ENCODE data around the gene TRIM49C.
"Not testable (repeated sequence)": the region's sequence is repeated elsewhere in the genome, so short reads cannot be mapped to it uniquely, and the experiment has no call there.

TRIM49C gene, protein sequence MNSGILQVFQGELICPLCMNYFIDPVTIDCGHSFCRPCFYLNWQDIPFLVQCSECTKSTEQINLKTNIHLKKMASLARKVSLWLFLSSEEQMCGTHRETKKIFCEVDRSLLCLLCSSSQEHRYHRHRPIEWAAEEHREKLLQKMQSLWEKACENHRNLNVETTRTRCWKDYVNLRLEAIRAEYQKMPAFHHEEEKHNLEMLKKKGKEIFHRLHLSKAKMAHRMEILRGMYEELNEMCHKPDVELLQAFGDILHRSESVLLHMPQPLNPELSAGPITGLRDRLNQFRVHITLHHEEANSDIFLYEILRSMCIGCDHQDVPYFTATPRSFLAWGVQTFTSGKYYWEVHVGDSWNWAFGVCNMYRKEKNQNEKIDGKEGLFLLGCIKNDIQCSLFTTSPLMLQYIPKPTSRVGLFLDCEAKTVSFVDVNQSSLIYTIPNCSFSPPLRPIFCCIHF
- 0 to 0.05 (median 0) reads per million in 18 experiments for total RNA-seq

DNA sequence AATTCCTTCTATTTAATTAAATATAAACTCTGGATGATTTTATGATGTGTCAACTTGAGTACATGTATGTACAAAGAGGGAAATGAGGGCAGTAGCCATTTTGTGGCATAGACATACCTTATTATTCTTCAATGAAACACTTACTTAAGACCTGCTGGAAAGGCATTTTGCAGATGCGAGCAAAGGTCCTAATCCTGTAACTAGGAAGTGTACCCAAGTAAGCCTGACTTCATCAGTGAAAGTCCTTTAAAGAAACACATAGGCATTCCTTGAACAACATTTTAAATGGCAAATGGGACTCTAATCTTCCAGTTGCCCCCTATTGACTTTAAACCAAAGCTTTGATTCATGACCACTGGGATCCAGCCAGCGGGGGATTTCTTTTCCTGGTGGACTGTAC lies at the start of gene TRIM49C:
Gene TRIM49C (plus strand): TSS at position 301 of the 400 bp plus-strand sequence. CDS start 4,106 bp downstream, outside the sequence.
- not testable (repeated sequence) for DNase-seq

DNA sequence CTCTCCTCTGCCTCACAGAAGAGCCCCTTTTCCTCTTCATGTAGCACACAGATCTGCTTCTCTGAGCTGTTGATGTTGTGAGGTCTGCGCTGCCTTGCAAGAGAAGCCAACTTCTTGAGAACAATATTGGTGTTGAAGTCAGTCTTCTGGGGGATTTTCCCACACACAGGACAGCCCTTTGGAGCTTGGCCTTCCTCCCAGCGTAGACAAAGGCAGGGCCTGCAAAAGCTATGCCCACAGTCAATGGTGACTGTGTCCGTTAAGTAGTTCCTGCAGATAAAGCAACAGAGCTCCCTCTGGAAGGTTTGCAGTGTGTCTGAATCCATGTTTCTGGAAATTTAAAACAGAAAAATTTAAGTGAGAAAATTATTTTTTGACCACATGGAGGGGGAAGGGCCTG lies 6.7 kb upstream of the TRIM49C start:
- DNase-seq: not testable (repeated sequence)

DNA sequence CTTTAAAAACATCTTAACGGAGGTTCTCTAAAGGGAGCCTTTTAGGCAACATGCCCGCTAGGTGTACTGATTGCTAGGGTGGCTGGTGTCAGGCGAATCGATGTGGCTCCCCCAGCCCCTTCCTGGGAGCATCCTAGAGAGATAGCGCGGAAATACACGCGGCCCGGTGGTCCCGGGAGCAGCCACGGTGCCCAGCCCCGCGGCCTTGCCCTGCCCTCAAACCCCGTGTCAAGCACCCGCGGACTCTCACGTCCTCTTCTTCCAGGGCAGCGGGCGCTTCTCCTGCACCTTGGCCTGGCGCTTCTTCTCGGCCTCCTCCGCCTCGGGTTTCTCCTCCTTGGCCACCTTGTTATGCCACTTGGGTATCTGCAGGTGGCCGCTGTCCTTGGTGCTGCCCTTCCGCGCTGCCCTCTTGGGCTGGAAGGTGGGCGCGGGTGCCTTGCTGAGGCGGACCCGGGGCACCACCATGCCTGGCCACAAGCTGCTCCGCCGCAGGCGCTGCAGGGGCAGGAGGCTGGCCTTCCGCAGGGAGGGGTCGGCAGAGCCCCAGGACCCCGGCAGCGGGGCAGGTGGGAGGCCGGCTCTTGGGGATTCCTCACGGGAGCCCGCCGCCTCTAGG lies 20.8 kb downstream of the TRIM49C start:
- not testable (repeated sequence) for DNase-seq

DNA sequence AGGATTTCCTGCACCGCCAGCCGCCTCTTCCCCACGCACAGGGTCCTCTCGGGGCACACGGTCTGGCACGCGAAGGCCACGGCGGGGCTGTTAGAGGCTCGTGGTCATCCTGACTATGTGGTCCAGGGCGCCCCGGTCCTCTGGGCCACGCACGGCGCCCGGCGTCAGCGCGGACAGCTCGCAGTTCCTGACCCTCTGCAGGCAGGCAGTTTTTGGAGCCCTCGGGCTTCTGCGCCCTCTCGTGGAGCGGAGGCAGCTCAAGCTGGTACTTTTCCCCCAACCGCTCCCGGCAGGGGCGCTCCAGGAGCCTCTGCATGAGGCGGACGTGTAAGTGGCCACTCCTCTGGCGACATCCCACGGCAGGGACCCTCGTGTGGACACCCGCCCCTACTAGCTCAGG lies 21.4 kb downstream of the TRIM49C start:
- DNase-seq: not testable (repeated sequence)

DNA sequence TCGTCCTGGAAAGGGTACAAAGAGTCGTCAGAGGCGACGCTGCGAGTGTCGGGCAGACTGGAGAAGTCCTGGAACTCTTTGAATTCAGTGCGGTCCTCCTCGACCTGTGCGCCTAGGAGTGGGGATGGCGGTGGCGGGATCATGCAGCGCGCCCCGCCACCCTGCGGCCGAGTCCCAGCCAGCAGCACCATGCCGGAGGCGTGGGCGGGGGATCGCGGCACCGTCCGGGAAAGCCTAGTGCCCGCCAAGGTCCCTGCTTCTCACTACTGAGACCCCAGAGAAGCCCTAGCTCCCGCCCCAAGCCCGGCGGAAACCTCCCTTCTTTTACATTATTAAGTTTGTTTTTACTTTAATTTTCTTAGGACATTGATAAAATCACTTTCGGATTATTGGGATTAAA lies 22.6 kb downstream of the TRIM49C start:
- DNase-seq: not testable (repeated sequence)

DNA sequence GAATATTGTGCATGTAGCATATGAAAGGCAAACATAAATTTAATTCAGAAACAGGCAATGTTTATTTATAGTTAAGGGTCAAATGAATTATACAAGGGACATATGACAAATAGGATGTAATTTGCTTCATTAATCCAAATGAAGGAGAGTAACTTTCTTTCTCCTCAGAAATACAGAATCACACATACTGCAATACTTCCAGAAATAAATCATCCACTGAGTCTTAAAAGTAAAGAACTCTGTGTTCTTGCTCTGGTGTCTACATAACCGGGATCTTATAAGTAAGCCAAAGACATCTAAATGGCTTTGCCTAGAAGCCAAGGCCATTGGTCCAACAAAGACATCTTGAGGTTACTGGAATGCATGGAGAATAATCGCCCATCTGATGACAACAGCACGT lies 54.7 kb downstream of the TRIM49C start, which contains the start of gene UBTFL1:
Gene UBTFL1 (plus strand): TSS at position 301 of the 400 bp plus-strand sequence. CDS start 0 bp downstream, at position 301.
- DNase-seq: not testable (repeated sequence)

DNA sequence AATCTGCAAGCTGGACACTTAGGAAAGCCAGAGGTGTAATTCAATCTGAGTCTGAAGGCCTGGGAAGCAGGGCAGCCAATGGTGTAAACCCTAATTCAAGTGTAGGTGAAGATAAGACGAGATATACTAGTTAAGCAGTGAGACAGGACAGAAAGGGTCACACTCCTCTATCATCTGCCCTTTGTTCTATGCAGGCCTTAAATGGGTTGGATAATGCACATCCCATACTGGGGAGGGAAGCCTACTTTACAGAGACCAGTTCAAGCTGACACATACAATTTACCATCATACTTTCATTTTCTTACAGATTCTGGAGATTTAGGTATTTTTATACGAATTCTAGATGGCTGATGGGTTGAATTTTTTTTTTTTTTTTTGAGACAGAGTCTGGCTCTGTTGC lies 57.8 kb downstream of the TRIM49C start:
- not testable (repeated sequence) for DNase-seq

Measured in inflammatory macrophage (primary cell).